ENCODE data around the gene IMMP2L. TPM values are rescaled to one million over a fixed set of nuclear protein-coding genes. Genes with fewer than 3 reads are reported as not detected.

Gene IMMP2L
- total RNA-seq, 2 experiments from 2014 or later = 17.4 to 30.2 TPM

DNA sequence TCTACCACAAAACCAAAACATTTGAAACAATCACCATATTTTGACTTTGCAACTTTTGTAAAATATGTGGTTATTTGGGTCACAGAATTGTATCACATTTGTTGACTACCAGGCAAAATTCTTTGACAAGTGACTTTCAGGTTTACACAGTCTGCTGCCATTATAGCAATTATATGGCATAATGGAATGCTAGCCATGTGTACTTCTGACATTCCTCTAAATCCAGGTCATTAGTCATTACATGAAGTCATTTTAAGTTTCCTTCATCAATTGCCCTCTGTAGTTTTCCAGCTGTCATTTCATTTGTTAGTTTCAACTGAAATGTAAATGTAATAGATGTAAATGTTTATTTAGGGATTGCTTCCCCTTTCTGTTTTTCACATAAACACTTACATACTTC, 137.5 kb downstream of the IMMP2L start:
- ATAC-seq (no peak), DNase-seq (no peak)
- Mint-ChIP-seq H3K4me3 (no peak overlapping the region), H3K36me3 (ENCODE audit: low read depth) (peaks cover 16% of the 10 kb centered on the region), H3K27ac (no peak overlapping the region), H3K9me3 (peaks cover 14% of the 10 kb centered on the region), H3K27me3 (no peaks in the 10 kb centered on the region), H3K4me1 (ENCODE audit: low read depth) (no peaks in the 10 kb centered on the region)
- ChIA-PET POLR2A (no interaction called here), CTCF (no interaction called here)
- TF ChIP-seq, protein P1, sequence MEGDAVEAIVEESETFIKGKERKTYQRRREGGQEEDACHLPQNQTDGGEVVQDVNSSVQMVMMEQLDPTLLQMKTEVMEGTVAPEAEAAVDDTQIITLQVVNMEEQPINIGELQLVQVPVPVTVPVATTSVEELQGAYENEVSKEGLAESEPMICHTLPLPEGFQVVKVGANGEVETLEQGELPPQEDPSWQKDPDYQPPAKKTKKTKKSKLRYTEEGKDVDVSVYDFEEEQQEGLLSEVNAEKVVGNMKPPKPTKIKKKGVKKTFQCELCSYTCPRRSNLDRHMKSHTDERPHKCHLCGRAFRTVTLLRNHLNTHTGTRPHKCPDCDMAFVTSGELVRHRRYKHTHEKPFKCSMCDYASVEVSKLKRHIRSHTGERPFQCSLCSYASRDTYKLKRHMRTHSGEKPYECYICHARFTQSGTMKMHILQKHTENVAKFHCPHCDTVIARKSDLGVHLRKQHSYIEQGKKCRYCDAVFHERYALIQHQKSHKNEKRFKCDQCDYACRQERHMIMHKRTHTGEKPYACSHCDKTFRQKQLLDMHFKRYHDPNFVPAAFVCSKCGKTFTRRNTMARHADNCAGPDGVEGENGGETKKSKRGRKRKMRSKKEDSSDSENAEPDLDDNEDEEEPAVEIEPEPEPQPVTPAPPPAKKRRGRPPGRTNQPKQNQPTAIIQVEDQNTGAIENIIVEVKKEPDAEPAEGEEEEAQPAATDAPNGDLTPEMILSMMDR (IDR thresholded peaks at IDR 0.05) = no peak
- intact Hi-C loops (cut with micrococcal nuclease) = no loop called here

- no peak for ATAC-seq
- no peak overlapping the region for H3K4me3 Mint-ChIP-seq
- ChIA-PET CTCF (no interaction called here), POLR2A (no interaction called here)
- H3K36me3 Mint-ChIP-seq (ENCODE audit: low read depth) = peaks cover 2% of the 10 kb centered on the region
- intact Hi-C loops (cut with micrococcal nuclease) = no loop called here
- peaks cover 3% of the 10 kb centered on the region for H3K4me1 Mint-ChIP-seq (ENCODE audit: low read depth)
- no peak overlapping the region for H3K27ac Mint-ChIP-seq
- H3K27me3 Mint-ChIP-seq = no peaks in the 10 kb centered on the region
- H3K9me3 Mint-ChIP-seq = no peaks in the 10 kb centered on the region
- no peak for DNase-seq
- TF ChIP-seq, protein P1 (IDR thresholded peaks at IDR 0.05) = no peak
Measured at GRCh38 chr7:111414374-111414773, 147.9 kb downstream of the IMMP2L start.

DNA sequence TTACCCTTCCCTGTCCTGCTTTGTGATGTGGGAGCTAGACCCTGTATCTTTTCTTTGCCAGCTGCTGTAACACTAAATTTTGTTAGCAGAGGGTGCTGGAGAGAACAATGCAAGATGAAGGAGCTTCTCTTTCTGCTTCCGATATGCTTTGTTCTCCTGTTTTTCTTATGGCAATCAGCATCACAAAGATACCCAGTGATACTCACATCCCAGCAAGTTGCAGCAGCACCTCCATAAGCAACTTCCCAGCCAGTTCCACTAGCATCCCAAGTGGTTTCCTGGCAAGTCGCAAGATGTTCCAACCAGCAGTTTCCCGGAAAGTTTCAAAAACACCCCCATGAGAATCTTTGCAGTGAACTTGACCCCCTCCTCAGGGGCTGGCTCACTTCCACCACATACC, 148.6 kb downstream of the IMMP2L start:
- H3K27ac Mint-ChIP-seq = no peak overlapping the region
- ChIA-PET CTCF (no interaction called here), POLR2A (interaction anchor here (0.6 kb wide), 1 partner anchor 320 kb away, joined by 3 read pairs; no protein-coding TSS in a partner anchor)
- no peaks in the 10 kb centered on the region for H3K9me3 Mint-ChIP-seq
- intact Hi-C loops (cut with micrococcal nuclease) = no loop called here
- peaks cover 2% of the 10 kb centered on the region for H3K36me3 Mint-ChIP-seq (ENCODE audit: low read depth)
- H3K4me1 Mint-ChIP-seq (ENCODE audit: low read depth) = peaks cover 3% of the 10 kb centered on the region
- no peak for DNase-seq
- TF ChIP-seq, protein P1 (IDR thresholded peaks at IDR 0.05) = no peak
- no peak for ATAC-seq
- no peak overlapping the region for H3K4me3 Mint-ChIP-seq
- H3K27me3 Mint-ChIP-seq = no peaks in the 10 kb centered on the region

- ChIA-PET POLR2A (no interaction called here), CTCF (no interaction called here)
- no peak overlapping the region for H3K4me3 Mint-ChIP-seq
- DNase-seq (no peak), ATAC-seq (no peak)
- intact Hi-C loops (cut with micrococcal nuclease) = no loop called here
- peaks cover 2% of the 10 kb centered on the region for H3K36me3 Mint-ChIP-seq (ENCODE audit: low read depth)
- peaks cover 3% of the 10 kb centered on the region for H3K4me1 Mint-ChIP-seq (ENCODE audit: low read depth)
- peaks cover 3% of the 10 kb centered on the region for H3K9me3 Mint-ChIP-seq
- TF ChIP-seq, protein P1 (IDR thresholded peaks at IDR 0.05) = no peak
- H3K27me3 Mint-ChIP-seq = no peaks in the 10 kb centered on the region
- H3K27ac Mint-ChIP-seq = no peak overlapping the region
Measured at GRCh38 chr7:111410899-111411298, 151.4 kb downstream of the IMMP2L start.

- Mint-ChIP-seq H3K9me3 (peaks cover 3% of the 10 kb centered on the region), H3K27me3 (no peaks in the 10 kb centered on the region), H3K4me1 (ENCODE audit: low read depth) (peaks cover 3% of the 10 kb centered on the region), H3K4me3 (no peak overlapping the region), H3K27ac (no peak overlapping the region), H3K36me3 (ENCODE audit: low read depth) (peaks cover 2% of the 10 kb centered on the region)
- TF ChIP-seq, protein P1 (IDR thresholded peaks at IDR 0.05) = no peak
- intact Hi-C loops (cut with micrococcal nuclease) = no loop called here
- ATAC-seq (no peak), DNase-seq (no peak)
- CTCF ChIA-PET = no interaction called here
- POLR2A ChIA-PET = no interaction called here
Measured at GRCh38 chr7:111409714-111410422, 152.4 kb downstream of the IMMP2L start.

Data from activated CD8-positive, alpha-beta T cell treated with anti-CD3 and anti-CD28 coated beads for 36 hours (primary cell).